ENCODE results near the gene FBXO39.
"Not testable (repeated sequence)": the region's sequence is repeated elsewhere in the genome, so short reads cannot be mapped to it uniquely, and the experiment has no call there.

FBXO39 gene

DNA sequence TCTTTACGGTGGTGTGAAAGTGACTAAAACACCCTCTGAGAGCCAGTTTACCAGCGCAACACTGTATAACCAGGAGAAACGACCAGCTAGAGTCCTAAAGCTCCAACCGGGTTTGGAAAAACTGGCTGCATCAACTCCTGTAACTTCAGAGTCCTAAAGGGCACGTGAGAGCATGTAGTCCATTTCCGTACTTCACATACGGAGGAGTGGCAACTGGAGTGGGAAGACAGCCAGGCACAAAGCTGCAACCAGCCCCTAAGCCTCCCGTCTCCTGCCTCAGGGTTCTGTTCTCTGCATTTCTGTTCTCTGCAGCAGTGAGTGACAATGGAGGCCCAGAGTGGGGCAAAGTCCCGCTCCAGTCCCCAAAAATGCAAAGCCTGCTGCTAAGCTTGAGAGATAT is 36.3 kb downstream of the FBXO39 start:
- Histone ChIP-seq H3K79me2 (ENCODE audit: insufficient read depth, low read length) (no peaks in the 10 kb centered on the region), H3K9me3 (ENCODE audit: insufficient read depth, low read length) (no peaks in the 10 kb centered on the region), H3K9me2 (replicated peaks; ENCODE audit: insufficient read depth, low read length) (no peaks in the 10 kb centered on the region), H3K27ac (ENCODE audit: low read depth, low read length) (no peak overlapping the region), H2AFZ (ENCODE audit: low read depth, low read length, severe bottlenecking) (no peak overlapping the region), H3K4me2 (ENCODE audit: low read depth, low read length, poor library complexity, severe bottlenecking) (no peak overlapping the region), H3F3A (ENCODE audit: insufficient read depth) (no peaks in the 10 kb centered on the region), H3K36me3 (ENCODE audit: low read length) (no peaks in the 10 kb centered on the region), H3K27me3 (ENCODE audit: low read length) (no peaks in the 10 kb centered on the region), H3K4me3 (ENCODE audit: insufficient read depth, low read length, poor library complexity, severe bottlenecking) (no peak overlapping the region), H3K9ac (ENCODE audit: low read length) (no peak overlapping the region), H4K20me1 (ENCODE audit: low read depth, low read length) (no peaks in the 10 kb centered on the region)
- TF ChIP-seq, protein P1, sequence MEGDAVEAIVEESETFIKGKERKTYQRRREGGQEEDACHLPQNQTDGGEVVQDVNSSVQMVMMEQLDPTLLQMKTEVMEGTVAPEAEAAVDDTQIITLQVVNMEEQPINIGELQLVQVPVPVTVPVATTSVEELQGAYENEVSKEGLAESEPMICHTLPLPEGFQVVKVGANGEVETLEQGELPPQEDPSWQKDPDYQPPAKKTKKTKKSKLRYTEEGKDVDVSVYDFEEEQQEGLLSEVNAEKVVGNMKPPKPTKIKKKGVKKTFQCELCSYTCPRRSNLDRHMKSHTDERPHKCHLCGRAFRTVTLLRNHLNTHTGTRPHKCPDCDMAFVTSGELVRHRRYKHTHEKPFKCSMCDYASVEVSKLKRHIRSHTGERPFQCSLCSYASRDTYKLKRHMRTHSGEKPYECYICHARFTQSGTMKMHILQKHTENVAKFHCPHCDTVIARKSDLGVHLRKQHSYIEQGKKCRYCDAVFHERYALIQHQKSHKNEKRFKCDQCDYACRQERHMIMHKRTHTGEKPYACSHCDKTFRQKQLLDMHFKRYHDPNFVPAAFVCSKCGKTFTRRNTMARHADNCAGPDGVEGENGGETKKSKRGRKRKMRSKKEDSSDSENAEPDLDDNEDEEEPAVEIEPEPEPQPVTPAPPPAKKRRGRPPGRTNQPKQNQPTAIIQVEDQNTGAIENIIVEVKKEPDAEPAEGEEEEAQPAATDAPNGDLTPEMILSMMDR (IDR thresholded peaks at IDR 0.05; ENCODE audit: insufficient read depth, low read length, poor library complexity, severe bottlenecking): no peak
- TF ChIP-seq EZH2phosphoT487 (conservative IDR thresholded peaks at IDR 0.05; ENCODE audit: low read length): no peak

DNA sequence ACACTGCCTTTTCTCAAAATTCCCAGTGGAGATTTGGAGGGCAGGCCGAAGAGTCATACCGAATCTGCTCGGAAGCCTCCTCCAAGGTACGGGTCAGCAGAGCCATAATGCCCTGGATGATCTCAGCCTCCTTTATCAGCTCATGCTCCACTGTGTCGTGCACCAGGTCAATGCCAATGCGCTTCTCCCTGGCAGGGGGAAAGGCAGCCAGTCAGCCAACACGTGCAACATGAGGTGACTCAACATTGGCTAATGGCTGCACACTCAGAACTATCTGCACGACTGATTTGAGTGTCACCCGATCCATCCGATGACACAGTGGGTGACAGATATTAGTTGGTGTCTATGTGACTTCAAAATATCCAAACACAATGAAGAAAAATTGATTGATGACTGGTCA is 39.8 kb downstream of the FBXO39 start:
- H3K4me2 ChIP-seq (ENCODE audit: low read depth, low read length, poor library complexity, severe bottlenecking): no peak overlapping the region
- H3K4me3 ChIP-seq (ENCODE audit: insufficient read depth, low read length, poor library complexity, severe bottlenecking): no peak overlapping the region
- H3K9ac ChIP-seq (ENCODE audit: low read length): no peak overlapping the region

DNA sequence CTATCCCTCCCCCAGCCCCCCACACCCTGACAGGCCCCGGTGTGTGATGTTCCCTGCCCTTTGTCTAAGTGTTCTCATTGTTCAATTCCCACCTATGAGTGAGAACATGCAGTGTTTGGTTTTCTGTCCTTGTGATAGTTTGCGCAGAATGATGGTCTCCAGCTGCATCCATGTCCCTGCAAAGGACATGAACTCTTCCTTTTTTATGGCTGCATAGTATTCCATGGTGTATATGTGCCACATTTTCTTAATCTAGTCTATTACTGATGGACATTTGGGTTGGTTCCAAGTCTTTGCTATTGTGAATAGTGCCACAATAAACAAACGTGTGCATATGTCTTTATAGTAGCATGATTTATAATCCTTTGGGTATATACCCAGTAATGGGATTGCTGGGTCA is 40.4 kb downstream of the FBXO39 start:
- H3K79me2 ChIP-seq (ENCODE audit: insufficient read depth, low read length); H3F3A ChIP-seq (ENCODE audit: insufficient read depth); H4K20me1 ChIP-seq (ENCODE audit: low read depth, low read length); H2AFZ ChIP-seq (ENCODE audit: low read depth, low read length, severe bottlenecking); H3K9ac ChIP-seq (ENCODE audit: low read length); H3K36me3 ChIP-seq (ENCODE audit: low read length); H3K4me2 ChIP-seq (ENCODE audit: low read depth, low read length, poor library complexity, severe bottlenecking); H3K27ac ChIP-seq (ENCODE audit: low read depth, low read length); H3K9me3 ChIP-seq (ENCODE audit: insufficient read depth, low read length); H3K9me2 ChIP-seq (replicated peaks; ENCODE audit: insufficient read depth, low read length); H3K27me3 ChIP-seq (ENCODE audit: low read length); H3K4me3 ChIP-seq (ENCODE audit: insufficient read depth, low read length, poor library complexity, severe bottlenecking): not testable (repeated sequence)

More for the DNA sequence above, 39.8 kb downstream of the FBXO39 start:
- Histone ChIP-seq H3K9me3 (ENCODE audit: insufficient read depth, low read length) (no peaks in the 10 kb centered on the region), H3F3A (ENCODE audit: insufficient read depth) (no peaks in the 10 kb centered on the region), H3K79me2 (ENCODE audit: insufficient read depth, low read length) (no peaks in the 10 kb centered on the region), H4K20me1 (ENCODE audit: low read depth, low read length) (no peaks in the 10 kb centered on the region), H3K27me3 (ENCODE audit: low read length) (no peaks in the 10 kb centered on the region), H2AFZ (ENCODE audit: low read depth, low read length, severe bottlenecking) (no peak overlapping the region), H3K27ac (ENCODE audit: low read depth, low read length) (no peak overlapping the region), H3K36me3 (ENCODE audit: low read length) (no peaks in the 10 kb centered on the region), H3K9me2 (replicated peaks; ENCODE audit: insufficient read depth, low read length) (no peaks in the 10 kb centered on the region)
- no peak for TF ChIP-seq EZH2phosphoT487 (conservative IDR thresholded peaks at IDR 0.05; ENCODE audit: low read length)
- TF ChIP-seq, protein P1 (IDR thresholded peaks at IDR 0.05; ENCODE audit: insufficient read depth, low read length, poor library complexity, severe bottlenecking): no peak

DNA sequence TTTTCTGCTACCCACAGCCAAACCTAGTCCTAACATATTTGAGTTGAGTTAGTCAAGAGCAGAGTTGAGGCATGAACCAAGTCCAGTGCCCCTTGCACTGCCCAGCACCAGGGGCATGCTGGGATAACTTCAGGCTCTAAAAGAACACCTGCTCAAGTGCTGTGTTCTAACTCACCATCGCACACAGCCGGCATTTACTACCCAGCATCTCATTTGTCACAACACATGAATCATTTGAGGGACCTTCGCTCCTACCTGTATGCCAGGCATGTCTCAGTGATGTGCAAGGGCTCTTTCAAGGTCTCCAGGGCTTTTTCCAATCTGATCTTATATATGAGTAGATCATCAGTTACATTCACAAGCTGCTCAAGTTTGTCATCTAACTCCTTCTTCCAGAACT is 42.9 kb downstream of the FBXO39 start:
- no peak overlapping the region for H2AFZ ChIP-seq (ENCODE audit: low read depth, low read length, severe bottlenecking)
- no peak overlapping the region for H3K27ac ChIP-seq (ENCODE audit: low read depth, low read length)
- no peaks in the 10 kb centered on the region for H3K36me3 ChIP-seq (ENCODE audit: low read length)
- no peak overlapping the region for H3K4me3 ChIP-seq (ENCODE audit: insufficient read depth, low read length, poor library complexity, severe bottlenecking)
- no peaks in the 10 kb centered on the region for H3F3A ChIP-seq (ENCODE audit: insufficient read depth)
- H3K4me2 ChIP-seq (ENCODE audit: low read depth, low read length, poor library complexity, severe bottlenecking): no peak overlapping the region
- TF ChIP-seq EZH2phosphoT487 (conservative IDR thresholded peaks at IDR 0.05; ENCODE audit: low read length): no peak
- TF ChIP-seq, protein P1 (IDR thresholded peaks at IDR 0.05; ENCODE audit: insufficient read depth, low read length, poor library complexity, severe bottlenecking): no peak
- H4K20me1 ChIP-seq (ENCODE audit: low read depth, low read length): no peaks in the 10 kb centered on the region
- no peaks in the 10 kb centered on the region for H3K9me2 ChIP-seq (replicated peaks; ENCODE audit: insufficient read depth, low read length)
- no peaks in the 10 kb centered on the region for H3K27me3 ChIP-seq (ENCODE audit: low read length)
- H3K79me2 ChIP-seq (ENCODE audit: insufficient read depth, low read length): no peaks in the 10 kb centered on the region
- H3K9me3 ChIP-seq (ENCODE audit: insufficient read depth, low read length): no peaks in the 10 kb centered on the region
- H3K9ac ChIP-seq (ENCODE audit: low read length): no peak overlapping the region
